HL-60 (cell line): ENCODE results near the gene PPP1R14C.

Experiments
- DNase-seq, 2 experiments: peaks; one replicate each; pipeline ENCODE4 v3.0.0-alpha.2; 2010 to 2020; ENCODE audit warnings: low read depth in 1 of 2, low spot score in 1 of 2
- H3K27ac ChIP-seq: fragments of 250-450 bp; sonication (Bioruptor Pico); replicated peaks from 2 replicates; pipeline ENCODE4 v1.5.1; 2020; ENCODE audit warnings: mild to moderate bottlenecking, moderate library complexity
- H3K27me3 ChIP-seq: fragments of 250-450 bp; sonication (Bioruptor Pico); 2 replicates; pipeline ENCODE4 v1.5.1; 2021; ENCODE audit warnings: mild to moderate bottlenecking, moderate library complexity; ENCODE audit not compliant: insufficient read depth, poor library complexity, severe bottlenecking
- H3K4me3 ChIP-seq: replicated peaks from 2 replicates; pipeline ENCODE4 v1.5.1; 2011; ENCODE audit warnings: mild to moderate bottlenecking, control low read depth, low read length; ENCODE audit not compliant: insufficient read depth
- CTCF ChIP-seq: IDR thresholded peaks from one replicate; pipeline ENCODE4 v1.5.1; 2011; ENCODE audit warnings: low read length, control low read depth, inconsistent platforms; ENCODE audit not compliant: insufficient read depth
- GABPA ChIP-seq: IDR thresholded peaks from 2 replicates; pipeline ENCODE4 v1.6.1; 2012; ENCODE audit warnings: low read depth
- POLR2AphosphoS5 ChIP-seq: IDR thresholded peaks from 2 replicates; pipeline ENCODE4 v1.6.1; 2012; ENCODE audit warnings: low read depth
- REST ChIP-seq: IDR thresholded peaks from 2 replicates; pipeline ENCODE4 v1.6.1; 2012; ENCODE audit warnings: low read depth; ENCODE audit not compliant: insufficient replicate concordance
- SPI1 ChIP-seq: IDR thresholded peaks from 2 replicates; pipeline ENCODE4 v1.6.1; 2012; ENCODE audit warnings: low read depth, mild to moderate bottlenecking, borderline replicate concordance

PPP1R14C gene

GRCh38 chr6:150256618-150257272 is 113.9 kb downstream of the PPP1R14C start:
- TF ChIP-seq SPI1 = no peak
- no peak for TF ChIP-seq GABPA
- TF ChIP-seq POLR2AphosphoS5 = no peak
- no peak for TF ChIP-seq REST
- TF ChIP-seq CTCF = no peak
- H3K27ac ChIP-seq = no peak overlapping the region
- H3K27me3 ChIP-seq = peaks cover 3% of the 10 kb centered on the region
- peak; percentile 16 to 36 for DNase-seq
- no peak overlapping the region for H3K4me3 ChIP-seq

GRCh38 chr6:150258381-150258780 is 115.5 kb downstream of the PPP1R14C start:
- Histone ChIP-seq H3K27ac (no peak overlapping the region), H3K4me3 (no peak overlapping the region), H3K27me3 (peaks cover 3% of the 10 kb centered on the region)
- DNase-seq = no peak
- TF ChIP-seq SPI1 (no peak), POLR2AphosphoS5 (no peak), REST (no peak), GABPA (no peak), CTCF (no peak)

GRCh38 chr6:150260931-150261330 is 118.1 kb downstream of the PPP1R14C start:
- TF ChIP-seq SPI1 (no peak), POLR2AphosphoS5 (no peak), CTCF (no peak), GABPA (no peak), REST (no peak)
- Histone ChIP-seq H3K27ac (no peak overlapping the region), H3K4me3 (no peak overlapping the region), H3K27me3 (no peaks in the 10 kb centered on the region)
- no peak for DNase-seq
